DOHH2 (cell line): ENCODE measurements around the gene MED16.

Experiments
- H3F3A ChIP-seq: fragments of 200-600 bp; sonication (generic), shearing (Covaris generic); 2 replicates; pipeline ENCODE4 v1.6.0; 2016; ENCODE audit warnings: antibody characterized with exemption, mild to moderate bottlenecking; ENCODE audit not compliant: control insufficient read depth, insufficient read depth
- H3K27ac ChIP-seq: fragments of 200-600 bp; sonication (generic); 2 replicates; pipeline ENCODE4 v1.5.1; 2014; ENCODE audit warnings: low read depth, mild to moderate bottlenecking, low read length, moderate library complexity
- H3K27me3 ChIP-seq: fragments of 200-600 bp; sonication (generic); 2 replicates; pipeline ENCODE4 v1.6.1; 2014; ENCODE audit warnings: mild to moderate bottlenecking, low read length, mixed read lengths; ENCODE audit not compliant: control insufficient read depth
- H3K36me3 ChIP-seq: fragments of 200-600 bp; sonication (generic); 2 replicates; pipeline ENCODE4 v1.6.1; 2014; ENCODE audit warnings: mild to moderate bottlenecking, low read length, moderate library complexity, mixed read lengths; ENCODE audit not compliant: control insufficient read depth
- H3K4me1 ChIP-seq: fragments of 200-600 bp; sonication (generic); 2 replicates; pipeline ENCODE4 v1.6.1; 2014; ENCODE audit warnings: mild to moderate bottlenecking, low read length, mixed read lengths; ENCODE audit not compliant: control insufficient read depth
- H3K4me2 ChIP-seq: fragments of 200-600 bp; sonication (generic); 2 replicates; pipeline ENCODE4 v1.6.0; 2014; ENCODE audit warnings: mild to moderate bottlenecking, low read length, moderate library complexity
- H3K4me3 ChIP-seq: fragments of 200-600 bp; sonication (generic); 2 replicates; pipeline ENCODE4 v1.5.1; 2014; ENCODE audit warnings: mild to moderate bottlenecking, low read length, mixed read lengths
- H3K79me2 ChIP-seq: fragments of 200-600 bp; sonication (generic); 2 replicates; pipeline ENCODE4 v1.6.1; 2014; ENCODE audit warnings: mild to moderate bottlenecking, low read length, mixed read lengths; ENCODE audit not compliant: control insufficient read depth
- H3K9me2 ChIP-seq: fragments of 200-600 bp; sonication (generic); replicated peaks from 2 replicates; pipeline ENCODE4 v1.6.1; 2014; ENCODE audit warnings: mild to moderate bottlenecking, low read length, mixed read lengths; ENCODE audit not compliant: control insufficient read depth
- H3K9me3 ChIP-seq: fragments of 200-600 bp; sonication (generic); 2 replicates; pipeline ENCODE4 v1.6.1; 2014; ENCODE audit warnings: antibody characterized with exemption, low read length, mixed read lengths; ENCODE audit not compliant: control insufficient read depth, insufficient read depth
- H4K20me1 ChIP-seq: fragments of 200-600 bp; sonication (generic); 2 replicates; pipeline ENCODE4 v1.6.0; 2014; ENCODE audit warnings: low read depth, mild to moderate bottlenecking, antibody characterized with exemption, low read length, moderate library complexity; ENCODE audit not compliant: control insufficient read depth, insufficient read depth
- CTCF ChIP-seq: fragments of 200-600 bp; sonication (generic); IDR thresholded peaks from one replicate; pipeline ENCODE4 v1.5.1; 2014; ENCODE audit warnings: antibody characterized with exemption, mild to moderate bottlenecking, low read depth, low read length; ENCODE audit not compliant: poor library complexity, severe bottlenecking
- EZH2phosphoT487 ChIP-seq: fragments of 200-600 bp; sonication (generic); IDR thresholded peaks from 2 replicates; pipeline ENCODE4 v1.6.1; 2017; ENCODE audit warnings: borderline replicate concordance, mild to moderate bottlenecking, antibody characterized with exemption, low read length, moderate library complexity, mixed read lengths

Gene MED16

GRCh38 chr19:892894-893689, at the start of gene MED16, which contains the start of gene RNU6-9:
Gene MED16 (minus strand): TSS chr19:893187. CDS start chr19:891131, 2,056 bp downstream.
Gene RNU6-9 (plus strand): TSS chr19:893484.
- Histone ChIP-seq H3K36me3 (peaks cover 11% of the 10 kb centered on the region), H3K4me2 (peak within 1 kb of the TSS; percentile 79), H3K4me3 (peak within 1 kb of the TSS; percentile 90), H3K9me2 (no peaks in the 10 kb centered on the region), H3K79me2 (peaks cover 12% of the 10 kb centered on the region), H3K27ac (peak within 1 kb of the TSS; percentile 58), H3F3A (no peaks in the 10 kb centered on the region), H4K20me1 (no peaks in the 10 kb centered on the region), H3K27me3 (no peaks in the 10 kb centered on the region), H3K4me1 (peaks cover 23% of the 10 kb centered on the region), H3K9me3 (no peaks in the 10 kb centered on the region)
- no peak for TF ChIP-seq EZH2phosphoT487
- TF ChIP-seq CTCF, result no peak

- Histone ChIP-seq H4K20me1 (no peaks in the 10 kb centered on the region), H3K79me2 (no peaks in the 10 kb centered on the region)
- TF ChIP-seq CTCF (no peak), EZH2phosphoT487 (no peak)
Observed at GRCh38 chr19:942133-942645, 49.2 kb upstream of the MED16 start.

GRCh38 chr19:941292-942132, 48.5 kb upstream of the MED16 start:
- H3K27me3 ChIP-seq, result peaks cover 24% of the 10 kb centered on the region
- no peaks in the 10 kb centered on the region for H3F3A ChIP-seq
- H3K4me1 ChIP-seq, result no peaks in the 10 kb centered on the region; the same call in 1 of the 2 replicates
- no peaks in the 10 kb centered on the region for H3K36me3 ChIP-seq
- no peaks in the 10 kb centered on the region for H3K79me2 ChIP-seq
- no peak overlapping the region for H3K27ac ChIP-seq
- H3K4me2 ChIP-seq, result peak overlapping the region; percentile 14; the same call in 1 of the 2 replicates
- H3K9me3 ChIP-seq, result no peaks in the 10 kb centered on the region
- no peak overlapping the region for H3K4me3 ChIP-seq
- no peaks in the 10 kb centered on the region for H4K20me1 ChIP-seq
- TF ChIP-seq CTCF, result peak; percentile 7
- TF ChIP-seq EZH2phosphoT487, result no peak
- no peaks in the 10 kb centered on the region for H3K9me2 ChIP-seq

More at GRCh38 chr19:942133-942645, 49.2 kb upstream of the MED16 start:
- Histone ChIP-seq H3K4me2 (no peak overlapping the region), H3K9me3 (no peaks in the 10 kb centered on the region), H3F3A (no peaks in the 10 kb centered on the region), H3K36me3 (no peaks in the 10 kb centered on the region), H3K4me1 (peaks cover 5% of the 10 kb centered on the region), H3K4me3 (no peak overlapping the region), H3K27ac (no peak overlapping the region), H3K9me2 (no peaks in the 10 kb centered on the region), H3K27me3 (peaks cover 25% of the 10 kb centered on the region)
